K562 (cell line): ENCODE results near the gene IGSF21.

Source experiments
- EZH2 ChIP-seq: IDR thresholded peaks from 2 replicates; pipeline ENCODE4 v1.6.1; 2012; ENCODE audit warnings: low read depth, mild to moderate bottlenecking, inconsistent platforms, low read length, borderline replicate concordance
- FOXJ3 ChIP-seq: sonication (generic); formaldehyde crosslinking; IDR thresholded peaks from 2 replicates; pipeline ENCODE4 v1.4.0; 2020; ENCODE audit warnings: mild to moderate bottlenecking, missing genetic modification reagents
- MAX ChIP-seq: sonication (generic); formaldehyde crosslinking; IDR thresholded peaks from 2 replicates; pipeline ENCODE4 v1.9.0; 2022; ENCODE audit warnings: mild to moderate bottlenecking, missing genetic modification reagents
- NR2C2 ChIP-seq, 2 experiments: fragments of 200-800 bp in 1 of 2; sonication (Bioruptor generic) in 1 of 2; sonication (generic) in 1 of 2; formaldehyde crosslinking in 1 of 2; IDR thresholded peaks; 2 replicates each; pipeline versions ENCODE4 v1.6.1 to v1.8.0; 2016 to 2022; ENCODE audit warnings: mild to moderate bottlenecking in 1 of 2, missing compliant biosample characterization in 1 of 2, missing genetic modification characterization in 1 of 2, missing genetic modification reagents in 1 of 2
- SIN3A ChIP-seq, 2 experiments: fragments of 150-350 bp in 1 of 2; IDR thresholded peaks; 2 replicates each; pipeline ENCODE4 v1.6.1; 2011 to 2016; ENCODE audit warnings: borderline replicate concordance in 2 of 2, low read depth in 2 of 2, low read length in 2 of 2, mild to moderate bottlenecking in 2 of 2, moderate library complexity in 2 of 2; ENCODE audit not compliant: control insufficient read depth in 1 of 2

- TF ChIP-seq MAX (CRISPR knock-in tag) (no peak), NR2C2 (CRISPR knock-in tag; IDR thresholded peaks at IDR 0.05) (no peak), NR2C2 (tag; IDR thresholded peaks at IDR 0.05) (no peak), EZH2 (no peak), FOXJ3 (no peak), SIN3A (IDR thresholded peaks at IDR 0.05; ENCODE audit: borderline replicate concordance in 2 of 2, control insufficient read depth in 1 of 2, low read depth in 2 of 2, low read length in 2 of 2) (no peak)
Measured at GRCh38 chr1:18187054-18187453, 79.5 kb downstream of the IGSF21 start.
